ENCODE measurements around the gene CD36. TPM values are rescaled to one million over a fixed set of nuclear protein-coding genes. Genes with fewer than 3 reads are reported as not detected.
A peak's percentile ranks its signal among the peaks of the same experiment; 100 is the strongest.

The CD36 gene
- 10 to 100 TPM; 11.5 to 59.2 (median 31.5) TPM for total RNA-seq

- TF ChIP-seq POLR2A (IDR thresholded peaks at IDR 0.05) = no peak
- TF ChIP-seq EP300 (IDR thresholded peaks at IDR 0.05; ENCODE audit: low read depth) = no peak
- TF ChIP-seq CTCF (IDR thresholded peaks at IDR 0.05) = no peak
- no peak for TF ChIP-seq POLR2AphosphoS5 (IDR thresholded peaks at IDR 0.05)
- peaks cover 0 to 5% (median 2%) of the 10 kb centered on the region in 4 donors for H3K4me1 ChIP-seq
- H3K36me3 ChIP-seq = no peaks in the 10 kb centered on the region
- in situ Hi-C loops (cut with MboI; ENCODE audit: low pct_ligation_motif_present in 1 of 4, low pct_unique_long_range_greater_than_20kb in 1 of 4, low sequenced_read_pairs in 3 of 4) (no loop called here), intact Hi-C loops (cut with DNase I; ENCODE audit: low total_unique reads) (no loop called here)
- no peaks in the 10 kb centered on the region for H3K27me3 ChIP-seq
- H3K27ac ChIP-seq = peak within 1 kb of the TSS in 2 of 4 donors; percentile 6 to 20
- no peaks in the 10 kb centered on the region for H3K9me3 ChIP-seq
- no peak within 1 kb of the TSS for H3K4me3 ChIP-seq
- 76 to 91% methylated on average over 4 of the region's 4 CpGs for WGBS, 2 donors (ENCODE audit: low coverage in 1 of 2)
- no peak for DNase-seq
Measured at GRCh38 chr7:80637911-80638765, at the start of gene CD36. CD36 (plus strand) TSS chr7:80638642; CDS start chr7:80646741, 8,099 bp downstream.

GRCh38 chr7:80589631-80590030 is 48.8 kb upstream of the CD36 start:
- H3K4me1 ChIP-seq = peaks cover 0 to 4% (median 1%) of the 10 kb centered on the region in 4 donors
- H3K9me3 ChIP-seq = no peaks in the 10 kb centered on the region
- H3K4me3 ChIP-seq = no peak overlapping the region
- no peaks in the 10 kb centered on the region for H3K36me3 ChIP-seq
- 9 to 29% methylated on average over 1 of the region's 1 CpG for WGBS, 2 donors (ENCODE audit: low coverage in 1 of 2)
- in situ Hi-C loops (cut with MboI; ENCODE audit: low pct_ligation_motif_present in 1 of 4, low pct_unique_long_range_greater_than_20kb in 1 of 4, low sequenced_read_pairs in 3 of 4) = no loop called here
- intact Hi-C loops (cut with DNase I; ENCODE audit: low total_unique reads) = no loop called here
- no peak overlapping the region for H3K27ac ChIP-seq
- no peak for DNase-seq
- no peaks in the 10 kb centered on the region for H3K27me3 ChIP-seq
- TF ChIP-seq EP300 (IDR thresholded peaks at IDR 0.05; ENCODE audit: low read depth) (no peak), CTCF (IDR thresholded peaks at IDR 0.05) (no peak), POLR2A (IDR thresholded peaks at IDR 0.05) (no peak), POLR2AphosphoS5 (IDR thresholded peaks at IDR 0.05) (no peak)

- Histone ChIP-seq H3K36me3 (no peaks in the 10 kb centered on the region), H3K27ac (no peak overlapping the region), H3K9me3 (no peaks in the 10 kb centered on the region), H3K4me3 (no peak overlapping the region), H3K4me1 (peaks cover 0 to 4% (median 1%) of the 10 kb centered on the region in 4 donors), H3K27me3 (no peaks in the 10 kb centered on the region)
- no peak for TF ChIP-seq POLR2A (IDR thresholded peaks at IDR 0.05)
- no peak for TF ChIP-seq EP300 (IDR thresholded peaks at IDR 0.05; ENCODE audit: low read depth)
- no peak for TF ChIP-seq POLR2AphosphoS5 (IDR thresholded peaks at IDR 0.05)
- no peak for TF ChIP-seq CTCF (IDR thresholded peaks at IDR 0.05)
- DNase-seq = no peak
- in situ Hi-C loops (cut with MboI; ENCODE audit: low pct_ligation_motif_present in 1 of 4, low pct_unique_long_range_greater_than_20kb in 1 of 4, low sequenced_read_pairs in 3 of 4) (no loop called here), intact Hi-C loops (cut with DNase I; ENCODE audit: low total_unique reads) (no loop called here)
- 55 to 67% methylated on average over 1 of the region's 1 CpG for WGBS, 2 donors (ENCODE audit: low coverage in 1 of 2)
Measured at GRCh38 chr7:80591654-80592053, 46.8 kb upstream of the CD36 start.

- Histone ChIP-seq H3K36me3 (no peaks in the 10 kb centered on the region), H3K4me1 (peaks cover 0 to 4% (median 1%) of the 10 kb centered on the region in 4 donors), H3K27me3 (no peaks in the 10 kb centered on the region), H3K27ac (no peak overlapping the region), H3K4me3 (no peak overlapping the region), H3K9me3 (no peaks in the 10 kb centered on the region)
- in situ Hi-C loops (cut with MboI; ENCODE audit: low pct_ligation_motif_present in 1 of 4, low pct_unique_long_range_greater_than_20kb in 1 of 4, low sequenced_read_pairs in 3 of 4) (no loop called here), intact Hi-C loops (cut with DNase I; ENCODE audit: low total_unique reads) (no loop called here)
- WGBS, 2 donors (ENCODE audit: low coverage in 1 of 2) = 72 to 75% methylated on average over 6 to 7 of the region's 7 CpGs
- no peak for TF ChIP-seq CTCF (IDR thresholded peaks at IDR 0.05)
- no peak for TF ChIP-seq POLR2AphosphoS5 (IDR thresholded peaks at IDR 0.05)
- no peak for TF ChIP-seq EP300 (IDR thresholded peaks at IDR 0.05; ENCODE audit: low read depth)
- no peak for TF ChIP-seq POLR2A (IDR thresholded peaks at IDR 0.05)
- no peak for DNase-seq
Measured at GRCh38 chr7:80593869-80594586, 44.4 kb upstream of the CD36 start.

All from transverse colon (tissue), 4 donors.